Osteocyte (in vitro differentiated cells): Measurements from ENCODE around the gene HAAO. TPM values are rescaled to one million over a fixed set of nuclear protein-coding genes. Genes with fewer than 3 reads are reported as not detected.

Experiments
- DNase-seq: peaks from one replicate; pipeline ENCODE4 v3.0.0; 2021; ENCODE audit warnings: mixed read lengths; ENCODE audit not compliant: unreplicated experiment; ENCODE audit errors: extremely low spot score
- H3K27ac Mint-ChIP-seq: one replicate; pipeline ENCODE4 v1.8.0; 2021; ENCODE audit warnings: mild to moderate bottlenecking, mixed read lengths; ENCODE audit not compliant: unreplicated experiment
- H3K27me3 Mint-ChIP-seq: one replicate; pipeline ENCODE4 v1.8.0; 2021; ENCODE audit warnings: mixed read lengths; ENCODE audit not compliant: unreplicated experiment
- H3K36me3 Mint-ChIP-seq: one replicate; pipeline ENCODE4 v1.8.0; 2021; ENCODE audit warnings: mixed read lengths; ENCODE audit not compliant: unreplicated experiment
- H3K4me1 Mint-ChIP-seq: one replicate; pipeline ENCODE4 v1.8.0; 2021; ENCODE audit warnings: mixed read lengths; ENCODE audit not compliant: unreplicated experiment
- H3K4me3 Mint-ChIP-seq: one replicate; pipeline ENCODE4 v1.8.0; 2021; ENCODE audit warnings: mild to moderate bottlenecking, moderate library complexity, mixed read lengths; ENCODE audit not compliant: unreplicated experiment
- H3K9me3 Mint-ChIP-seq: one replicate; pipeline ENCODE4 v1.8.0; 2021; ENCODE audit warnings: mixed read lengths; ENCODE audit not compliant: unreplicated experiment
- total RNA-seq: library from RNA; stranded (reverse); gene quantifications from 2 replicates; pipeline ENCODE4 v1.2.1, GENCODE V29; 2021
- TF ChIP-seq, protein P1 (sequence below): fragments of 200-600 bp; sonication (generic); IDR thresholded peaks from 2 replicates; pipeline ENCODE4 v1.5.0; 2021; ENCODE audit warnings: antibody characterized with exemption, mild to moderate bottlenecking, moderate library complexity

HAAO gene
- total RNA-seq, 1 donor from 2014 or later = 1.1 TPM

DNA sequence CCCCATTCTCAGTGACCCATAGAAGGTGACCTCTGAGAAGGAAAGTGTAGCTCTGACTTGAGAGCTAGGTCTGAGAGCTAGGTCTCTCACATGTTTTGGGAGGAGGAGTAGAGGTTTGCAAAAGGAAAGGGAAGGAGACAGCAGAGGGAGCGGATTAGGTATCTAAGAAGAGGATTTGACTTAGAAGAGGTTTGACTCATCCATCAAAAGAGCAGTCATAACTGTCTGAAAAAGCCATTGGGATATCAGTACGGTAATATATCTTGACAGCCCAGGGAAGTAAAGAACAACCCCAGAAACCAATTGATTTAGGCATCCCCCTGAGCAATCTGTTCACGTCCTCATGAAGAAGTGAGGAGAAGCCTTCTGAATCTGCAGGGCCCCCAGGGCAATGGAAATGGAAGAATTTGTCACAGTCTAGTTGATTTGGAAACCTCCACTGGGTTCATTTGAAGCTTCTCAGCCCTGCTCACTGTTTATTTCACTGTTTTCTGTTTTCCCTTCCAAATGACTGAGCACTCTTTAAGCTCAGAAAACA is 47.8 kb downstream of the HAAO start:
- DNase-seq = no peak
- TF ChIP-seq, protein P1, sequence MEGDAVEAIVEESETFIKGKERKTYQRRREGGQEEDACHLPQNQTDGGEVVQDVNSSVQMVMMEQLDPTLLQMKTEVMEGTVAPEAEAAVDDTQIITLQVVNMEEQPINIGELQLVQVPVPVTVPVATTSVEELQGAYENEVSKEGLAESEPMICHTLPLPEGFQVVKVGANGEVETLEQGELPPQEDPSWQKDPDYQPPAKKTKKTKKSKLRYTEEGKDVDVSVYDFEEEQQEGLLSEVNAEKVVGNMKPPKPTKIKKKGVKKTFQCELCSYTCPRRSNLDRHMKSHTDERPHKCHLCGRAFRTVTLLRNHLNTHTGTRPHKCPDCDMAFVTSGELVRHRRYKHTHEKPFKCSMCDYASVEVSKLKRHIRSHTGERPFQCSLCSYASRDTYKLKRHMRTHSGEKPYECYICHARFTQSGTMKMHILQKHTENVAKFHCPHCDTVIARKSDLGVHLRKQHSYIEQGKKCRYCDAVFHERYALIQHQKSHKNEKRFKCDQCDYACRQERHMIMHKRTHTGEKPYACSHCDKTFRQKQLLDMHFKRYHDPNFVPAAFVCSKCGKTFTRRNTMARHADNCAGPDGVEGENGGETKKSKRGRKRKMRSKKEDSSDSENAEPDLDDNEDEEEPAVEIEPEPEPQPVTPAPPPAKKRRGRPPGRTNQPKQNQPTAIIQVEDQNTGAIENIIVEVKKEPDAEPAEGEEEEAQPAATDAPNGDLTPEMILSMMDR = no peak
- Mint-ChIP-seq H3K4me3 (no peak overlapping the region), H3K4me1 (peaks cover 8% of the 10 kb centered on the region), H3K27me3 (no peaks in the 10 kb centered on the region), H3K9me3 (no peaks in the 10 kb centered on the region), H3K27ac (no peak overlapping the region), H3K36me3 (peaks cover 27% of the 10 kb centered on the region)

DNA sequence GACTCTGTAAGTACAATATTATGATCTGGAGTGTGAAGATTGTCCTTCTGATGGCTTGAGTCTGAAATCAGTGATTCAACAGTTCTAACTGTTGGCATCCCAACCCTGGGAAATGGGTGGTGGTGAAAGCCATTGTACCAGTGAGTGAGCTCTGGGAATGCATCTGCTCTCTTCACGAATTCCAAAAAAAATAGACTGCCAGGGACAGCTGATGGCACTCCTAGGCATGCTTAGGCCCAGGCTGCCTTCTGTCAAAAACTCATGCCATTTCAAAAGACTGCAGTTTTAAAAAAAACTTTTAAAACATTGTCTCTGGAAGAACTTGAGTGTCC is 48.8 kb downstream of the HAAO start:
- TF ChIP-seq, protein P1 = no peak
- DNase-seq = no peak
- peaks cover 8% of the 10 kb centered on the region for H3K4me1 Mint-ChIP-seq
- H3K27me3 Mint-ChIP-seq = no peaks in the 10 kb centered on the region
- no peak overlapping the region for H3K27ac Mint-ChIP-seq
- no peaks in the 10 kb centered on the region for H3K9me3 Mint-ChIP-seq
- H3K4me3 Mint-ChIP-seq = no peak overlapping the region
- peaks cover 28% of the 10 kb centered on the region for H3K36me3 Mint-ChIP-seq

DNA sequence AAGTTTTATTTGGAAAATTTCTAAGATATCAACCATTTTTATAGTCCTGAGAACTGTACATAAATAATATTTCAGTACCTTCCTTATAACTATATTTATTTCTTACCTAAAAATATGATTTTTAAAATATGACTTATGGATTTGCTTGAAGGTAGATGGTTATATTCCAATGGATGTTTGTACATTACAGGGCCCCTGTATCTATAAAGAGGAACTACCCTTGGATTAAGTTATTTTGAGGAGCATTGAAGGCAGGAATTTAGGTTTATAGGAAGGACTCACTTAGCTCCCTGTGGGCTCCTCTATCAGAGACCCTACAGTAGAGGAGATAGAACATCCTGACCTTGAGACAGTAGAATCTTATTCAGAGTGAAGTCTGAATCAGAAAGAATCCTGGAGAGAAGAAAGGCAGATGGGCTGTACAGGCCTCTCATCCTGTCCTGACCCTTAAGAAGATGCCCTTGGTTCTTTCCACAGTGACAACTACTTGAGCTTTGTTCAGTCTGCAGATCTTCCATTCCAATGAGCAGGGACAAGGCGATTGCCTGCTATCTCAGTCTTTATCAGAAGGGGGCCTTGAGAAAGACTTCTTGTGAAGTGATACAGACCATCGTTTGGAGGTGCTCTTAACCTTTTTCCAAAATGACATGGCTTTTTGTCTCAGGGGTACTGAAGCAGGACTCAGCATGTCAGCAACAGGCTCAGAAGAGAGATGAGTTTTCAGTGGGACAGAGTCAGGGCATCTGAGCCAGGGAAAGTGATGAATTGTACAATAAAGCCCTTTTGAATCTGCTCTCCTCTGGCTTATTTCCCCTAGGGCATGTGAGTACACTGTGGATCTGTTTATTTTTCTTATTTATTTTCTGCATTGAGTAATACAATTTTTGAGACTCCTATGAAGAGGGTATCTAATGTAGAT is 49.4 kb downstream of the HAAO start:
- TF ChIP-seq, protein P1 = no peak
- H3K27me3 Mint-ChIP-seq = no peaks in the 10 kb centered on the region
- H3K4me1 Mint-ChIP-seq = peaks cover 8% of the 10 kb centered on the region
- DNase-seq = no peak
- peaks cover 27% of the 10 kb centered on the region for H3K36me3 Mint-ChIP-seq
- H3K9me3 Mint-ChIP-seq = no peaks in the 10 kb centered on the region
- H3K27ac Mint-ChIP-seq = no peak overlapping the region
- H3K4me3 Mint-ChIP-seq = no peak overlapping the region

- H3K9me3 Mint-ChIP-seq = no peaks in the 10 kb centered on the region
- H3K4me3 Mint-ChIP-seq = no peak overlapping the region
- H3K27me3 Mint-ChIP-seq = no peaks in the 10 kb centered on the region
- peaks cover 35% of the 10 kb centered on the region for H3K36me3 Mint-ChIP-seq
- DNase-seq = no peak
- peaks cover 8% of the 10 kb centered on the region for H3K4me1 Mint-ChIP-seq
- H3K27ac Mint-ChIP-seq = no peak overlapping the region
- TF ChIP-seq, protein P1 = no peak
These were observed 51.2 kb downstream of the HAAO start for GRCh38 chr2:42741140-42741539.

DNA sequence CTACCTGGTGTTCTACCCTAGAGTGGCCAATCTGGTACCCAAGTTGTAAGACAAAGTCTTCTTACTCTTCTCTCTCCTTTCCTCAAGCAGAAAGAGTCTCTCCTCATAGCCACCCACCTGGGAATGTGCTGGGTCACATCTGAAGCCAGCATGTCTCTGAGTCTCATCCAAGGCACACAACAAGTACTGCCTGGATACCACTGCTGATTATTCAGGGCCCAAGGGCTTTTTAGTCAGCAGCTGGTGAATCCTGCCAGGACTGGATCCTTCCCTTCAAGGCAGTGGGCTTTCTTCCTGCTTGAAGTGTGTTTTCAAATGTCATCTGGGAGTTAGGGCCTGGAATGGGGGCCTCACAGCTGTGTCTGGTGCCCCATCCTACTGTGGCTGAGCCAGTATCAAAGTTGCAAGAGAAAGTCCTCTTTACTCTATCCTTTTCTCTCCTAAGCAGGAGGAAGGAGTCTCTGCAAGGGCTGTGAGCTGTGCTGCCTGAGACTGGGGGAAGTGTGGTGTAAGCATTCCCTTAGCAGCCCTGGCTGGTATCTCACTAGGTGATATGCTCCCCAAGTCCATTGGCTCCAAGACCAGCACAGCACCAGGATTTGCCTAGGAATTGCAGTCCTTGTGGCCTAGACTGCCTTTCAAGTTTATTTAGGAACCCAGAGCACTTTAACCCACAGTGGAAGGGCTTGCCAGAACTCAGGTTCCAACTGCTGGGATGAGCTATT is 55.6 kb downstream of the HAAO start:
- Mint-ChIP-seq H3K9me3 (peaks cover 21% of the 10 kb centered on the region), H3K36me3 (peaks cover 61% of the 10 kb centered on the region), H3K27me3 (no peaks in the 10 kb centered on the region), H3K4me3 (no peak overlapping the region), H3K27ac (no peak overlapping the region), H3K4me1 (no peaks in the 10 kb centered on the region)
- DNase-seq = no peak
- TF ChIP-seq, protein P1 = no peak
